Endodermal cell (in vitro differentiated cells): ENCODE results near the gene LGR4. TPM values are rescaled to one million over a fixed set of nuclear protein-coding genes. Genes with fewer than 3 reads are reported as not detected.
A peak's percentile ranks its signal among the peaks of the same experiment; 100 is the strongest.

ENCODE experiments used
- DNase-seq: peaks from one replicate; pipeline ENCODE4 v3.0.0-alpha.2; 2017
- H3K27ac ChIP-seq: 2 replicates; pipeline ENCODE4 v1.5.1; 2013; ENCODE audit warnings: mild to moderate bottlenecking, low read depth, low read length, moderate library complexity
- H3K27me3 ChIP-seq: 2 replicates; pipeline ENCODE4 v1.6.1; 2013; ENCODE audit warnings: mild to moderate bottlenecking, low read length, moderate library complexity; ENCODE audit not compliant: insufficient read depth, control insufficient read depth, poor library complexity, severe bottlenecking
- H3K36me3 ChIP-seq: 2 replicates; pipeline ENCODE4 v1.7.0; 2013; ENCODE audit warnings: mild to moderate bottlenecking, low read length, moderate library complexity; ENCODE audit not compliant: control insufficient read depth, insufficient read depth
- H3K4me1 ChIP-seq: one replicate; pipeline ENCODE4 v1.7.0; 2013; ENCODE audit warnings: low read length; ENCODE audit not compliant: control insufficient read depth, insufficient read depth
- H3K4me3 ChIP-seq: 2 replicates; pipeline ENCODE4 v1.5.1; 2013; ENCODE audit warnings: mild to moderate bottlenecking, low read length, moderate library complexity
- H3K9ac ChIP-seq: 2 replicates; pipeline ENCODE4 v1.6.1; 2013; ENCODE audit warnings: mild to moderate bottlenecking, low read length, moderate library complexity; ENCODE audit not compliant: poor library complexity, severe bottlenecking; ENCODE audit errors: extremely low read depth
- H3K9me3 ChIP-seq: 2 replicates; pipeline ENCODE4 v1.6.1; 2013; ENCODE audit warnings: mild to moderate bottlenecking, low read length, moderate library complexity; ENCODE audit not compliant: control insufficient read depth
- H3K27ac Mint-ChIP-seq: 2 replicates; pipeline ENCODE4 v1.8.0; 2020; ENCODE audit warnings: mixed read lengths
- H3K27me3 Mint-ChIP-seq: 2 replicates; pipeline ENCODE4 v1.8.0; 2021; ENCODE audit warnings: mild to moderate bottlenecking, mixed read lengths; ENCODE audit not compliant: insufficient read depth
- H3K36me3 Mint-ChIP-seq: 2 replicates; pipeline ENCODE4 v1.8.0; 2020; ENCODE audit warnings: low read depth, mixed read lengths
- H3K4me1 Mint-ChIP-seq: 2 replicates; pipeline ENCODE4 v1.8.0; 2020; ENCODE audit warnings: mixed read lengths
- H3K4me3 Mint-ChIP-seq: 2 replicates; pipeline ENCODE4 v1.8.0; 2020; ENCODE audit warnings: mild to moderate bottlenecking, moderate library complexity, mixed read lengths
- H3K9me3 Mint-ChIP-seq: 2 replicates; pipeline ENCODE4 v1.8.0; 2020; ENCODE audit warnings: mild to moderate bottlenecking, mixed read lengths
- WGBS, 2 experiments: methylation state at CpG; one replicate each; pipeline versions ENCODE4 v1.1.5 to v1.1.7; 2013; ENCODE audit warnings: missing lambda C conversion rate in 2 of 2, mixed read lengths in 1 of 2; ENCODE audit not compliant: insufficient coverage in 1 of 2, insufficient read length in 1 of 2; 5-methylcytosine and 5-hydroxymethylcytosine counted together
- total RNA-seq, 2 donors: library from RNA; stranded (reverse); fragmentation: NEBNext Ultra II Directional in 1 of 2; extraction: Animal tissue kit (Norgen Biotek cat#: 25700) in 1 of 2; gene quantifications; 2 replicates in 1 of 2; 3 replicates in 1 of 2; pipeline ENCODE4 v1.2.1, GENCODE V29; 2021
- TF ChIP-seq, protein P1 (sequence below): fragments of 200-600 bp; sonication (generic); conservative IDR thresholded peaks from 2 replicates; pipeline ENCODE4 v1.5.0; 2021; ENCODE audit warnings: antibody characterized with exemption, mild to moderate bottlenecking

LGR4 gene
- total RNA-seq, 2 donors from 2014 or later: 73.7 to 75.6 TPM

DNA sequence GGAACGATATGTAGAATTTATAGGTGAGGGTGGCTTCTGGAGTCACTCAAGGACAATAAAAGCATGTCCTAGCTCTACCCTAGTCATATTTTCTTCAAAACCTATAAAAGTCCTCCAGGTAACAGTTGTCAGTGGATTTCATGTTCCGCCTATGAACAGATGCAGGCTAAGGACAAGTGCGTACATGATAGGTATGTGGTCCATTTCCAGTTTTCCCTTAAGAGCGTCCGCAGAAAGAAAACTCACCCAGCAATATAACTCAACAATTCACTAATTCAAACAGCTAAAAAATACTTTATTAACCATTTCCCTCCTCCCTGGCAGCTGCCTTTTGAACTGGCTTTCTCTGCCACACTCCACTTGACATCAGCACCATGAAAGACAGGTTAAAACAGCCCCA, 59.4 kb downstream of the LGR4 start:
- 97 to 100% methylated on average over 4 to 5 of the region's 5 CpGs for WGBS, 2 experiments
- no peaks in the 10 kb centered on the region for H3K27me3 Mint-ChIP-seq
- DNase-seq: no peak
- peaks cover 30% of the 10 kb centered on the region for H3K4me1 Mint-ChIP-seq
- Histone ChIP-seq H3K9ac (no peak overlapping the region), H3K27me3 (no peaks in the 10 kb centered on the region), H3K9me3 (no peaks in the 10 kb centered on the region), H3K4me1 (no peaks in the 10 kb centered on the region), H3K27ac (no peak overlapping the region), H3K4me3 (no peak overlapping the region), H3K36me3 (peaks cover 37% of the 10 kb centered on the region)
- no peak overlapping the region for H3K27ac Mint-ChIP-seq
- H3K9me3 Mint-ChIP-seq: no peaks in the 10 kb centered on the region
- TF ChIP-seq, protein P1, sequence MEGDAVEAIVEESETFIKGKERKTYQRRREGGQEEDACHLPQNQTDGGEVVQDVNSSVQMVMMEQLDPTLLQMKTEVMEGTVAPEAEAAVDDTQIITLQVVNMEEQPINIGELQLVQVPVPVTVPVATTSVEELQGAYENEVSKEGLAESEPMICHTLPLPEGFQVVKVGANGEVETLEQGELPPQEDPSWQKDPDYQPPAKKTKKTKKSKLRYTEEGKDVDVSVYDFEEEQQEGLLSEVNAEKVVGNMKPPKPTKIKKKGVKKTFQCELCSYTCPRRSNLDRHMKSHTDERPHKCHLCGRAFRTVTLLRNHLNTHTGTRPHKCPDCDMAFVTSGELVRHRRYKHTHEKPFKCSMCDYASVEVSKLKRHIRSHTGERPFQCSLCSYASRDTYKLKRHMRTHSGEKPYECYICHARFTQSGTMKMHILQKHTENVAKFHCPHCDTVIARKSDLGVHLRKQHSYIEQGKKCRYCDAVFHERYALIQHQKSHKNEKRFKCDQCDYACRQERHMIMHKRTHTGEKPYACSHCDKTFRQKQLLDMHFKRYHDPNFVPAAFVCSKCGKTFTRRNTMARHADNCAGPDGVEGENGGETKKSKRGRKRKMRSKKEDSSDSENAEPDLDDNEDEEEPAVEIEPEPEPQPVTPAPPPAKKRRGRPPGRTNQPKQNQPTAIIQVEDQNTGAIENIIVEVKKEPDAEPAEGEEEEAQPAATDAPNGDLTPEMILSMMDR: no peak
- H3K36me3 Mint-ChIP-seq: peaks cover 5% of the 10 kb centered on the region
- H3K4me3 Mint-ChIP-seq: no peak overlapping the region

DNA sequence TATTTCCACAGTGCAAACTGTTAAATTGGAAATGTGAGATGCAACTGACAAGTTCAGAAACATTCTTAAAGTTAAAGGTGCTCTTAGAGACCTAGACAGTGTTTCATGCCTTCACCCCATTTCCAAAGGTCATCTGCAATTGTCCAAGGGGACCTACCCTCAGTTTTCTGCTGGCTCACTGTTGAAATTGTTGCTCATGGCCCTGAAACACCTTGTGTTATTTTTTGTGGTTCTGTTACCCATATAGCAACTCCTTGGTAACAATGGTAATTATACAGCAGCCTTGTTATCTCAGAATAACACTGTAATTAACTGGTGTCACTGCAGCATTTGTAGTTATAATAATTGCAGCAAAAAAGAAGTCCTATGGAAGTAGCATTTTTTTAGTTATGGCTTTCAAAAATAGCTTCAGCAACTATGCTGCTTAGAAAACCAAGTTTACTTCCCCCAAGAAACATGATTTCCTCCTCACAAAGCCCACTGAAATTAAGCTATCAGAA, 60.3 kb downstream of the LGR4 start:
- Mint-ChIP-seq H3K4me1 (peaks cover 27% of the 10 kb centered on the region), H3K9me3 (no peaks in the 10 kb centered on the region), H3K36me3 (peaks cover 5% of the 10 kb centered on the region), H3K4me3 (no peak overlapping the region), H3K27me3 (no peaks in the 10 kb centered on the region), H3K27ac (peak overlapping the region; percentile 33)
- Histone ChIP-seq H3K9me3 (no peaks in the 10 kb centered on the region), H3K4me3 (no peak overlapping the region), H3K27me3 (no peaks in the 10 kb centered on the region), H3K4me1 (no peaks in the 10 kb centered on the region), H3K9ac (no peak overlapping the region), H3K36me3 (peaks cover 46% of the 10 kb centered on the region), H3K27ac (no peak overlapping the region)
- TF ChIP-seq, protein P1: no peak
- DNase-seq: no peak

DNA sequence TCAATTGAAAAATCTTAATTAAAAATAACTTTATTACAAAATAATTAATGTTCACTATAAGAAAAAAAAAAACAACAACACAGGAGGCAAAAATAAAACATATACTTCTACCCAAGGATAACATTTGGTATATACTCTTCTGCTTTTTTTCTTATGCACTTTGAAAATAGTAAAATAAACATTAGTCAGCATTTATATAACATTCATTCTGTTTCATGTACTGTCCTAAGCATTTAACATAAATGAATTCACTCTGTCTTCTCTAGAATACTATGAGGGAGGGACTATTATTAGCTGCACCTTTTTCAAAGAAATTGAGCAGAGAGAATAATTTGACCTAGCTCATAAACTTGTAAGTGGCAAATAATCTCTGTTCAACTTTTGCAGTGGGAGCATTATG, 61.3 kb downstream of the LGR4 start:
- H3K4me3 ChIP-seq: no peak overlapping the region

More for the DNA sequence above, 61.3 kb downstream of the LGR4 start:
- Mint-ChIP-seq H3K4me1 (peaks cover 18% of the 10 kb centered on the region), H3K36me3 (peaks cover 5% of the 10 kb centered on the region), H3K4me3 (no peak overlapping the region), H3K27me3 (no peaks in the 10 kb centered on the region), H3K9me3 (no peaks in the 10 kb centered on the region), H3K27ac (no peak overlapping the region)
- Histone ChIP-seq H3K4me1 (no peaks in the 10 kb centered on the region), H3K27ac (no peak overlapping the region), H3K9ac (no peak overlapping the region), H3K36me3 (peaks cover 55% of the 10 kb centered on the region), H3K9me3 (no peaks in the 10 kb centered on the region), H3K27me3 (no peaks in the 10 kb centered on the region)
- TF ChIP-seq, protein P1: no peak
- DNase-seq: no peak
